ENCODE results near the gene PDZRN4. TPM values are rescaled to one million over a fixed set of nuclear protein-coding genes. Genes with fewer than 3 reads are reported as not detected.
A peak's percentile ranks its signal among the peaks of the same experiment; 100 is the strongest.

PDZRN4 gene
- total RNA-seq, 1 experiment from 2014 or later = not detected

GRCh38 chr12:41473441-41473840 lies 285.3 kb downstream of the PDZRN4 start:
- no peak for DNase-seq (ENCODE audit: low spot score)
- in situ Hi-C loops (cut with HindIII; ENCODE audit: low sequenced_read_pairs) = no loop called here

GRCh38 chr12:41474001-41474400 lies 285.9 kb downstream of the PDZRN4 start:
- DNase-seq (ENCODE audit: low spot score) = no peak
- in situ Hi-C loops (cut with HindIII; ENCODE audit: low sequenced_read_pairs) = no loop called here

DNA sequence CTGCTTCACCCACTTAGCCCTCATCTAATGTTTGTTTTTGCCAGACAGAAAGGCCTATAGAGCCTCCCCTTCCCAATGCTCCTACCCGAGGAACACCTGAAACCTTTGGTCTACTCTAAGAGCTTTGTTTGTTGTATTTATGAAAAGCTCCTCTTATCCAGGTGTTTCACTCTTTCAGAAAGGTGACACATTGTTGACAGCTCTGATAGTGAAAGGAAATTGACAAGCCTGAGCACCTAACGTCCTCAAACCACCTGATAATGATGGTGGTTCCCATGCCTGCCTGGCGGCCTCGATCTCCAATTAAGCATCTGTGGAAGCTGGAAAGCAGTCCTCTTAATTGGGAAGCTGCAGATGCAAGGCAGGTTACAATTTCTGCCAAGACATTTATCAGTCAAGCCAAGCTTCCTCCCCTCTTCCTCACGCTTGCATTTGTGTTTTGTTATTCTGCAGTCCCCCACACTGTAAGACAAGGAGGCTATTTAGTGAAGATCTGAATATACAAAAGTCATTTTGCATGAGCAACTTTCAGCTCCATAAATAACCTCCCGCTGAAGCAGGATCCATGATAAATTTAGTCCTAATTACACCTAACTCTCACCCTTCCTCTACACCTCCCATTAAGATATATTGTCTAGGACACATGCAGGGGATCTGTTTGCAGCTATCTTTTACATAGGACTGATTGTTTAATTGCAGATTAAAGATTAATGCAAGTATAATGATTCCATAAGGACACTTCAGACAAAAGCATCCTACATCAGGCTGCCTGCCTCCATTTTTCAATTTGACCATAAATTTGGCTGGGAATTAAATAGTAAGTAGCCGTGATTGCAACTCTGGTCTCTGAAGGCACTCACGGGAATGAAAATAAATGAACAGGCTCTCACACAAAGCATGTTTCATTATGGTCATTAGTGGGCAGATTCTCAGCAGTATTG lies 288.6 kb downstream of the PDZRN4 start:
- in situ Hi-C loops (cut with HindIII; ENCODE audit: low sequenced_read_pairs) = no loop called here
- DNase-seq (ENCODE audit: low spot score) = no peak

DNA sequence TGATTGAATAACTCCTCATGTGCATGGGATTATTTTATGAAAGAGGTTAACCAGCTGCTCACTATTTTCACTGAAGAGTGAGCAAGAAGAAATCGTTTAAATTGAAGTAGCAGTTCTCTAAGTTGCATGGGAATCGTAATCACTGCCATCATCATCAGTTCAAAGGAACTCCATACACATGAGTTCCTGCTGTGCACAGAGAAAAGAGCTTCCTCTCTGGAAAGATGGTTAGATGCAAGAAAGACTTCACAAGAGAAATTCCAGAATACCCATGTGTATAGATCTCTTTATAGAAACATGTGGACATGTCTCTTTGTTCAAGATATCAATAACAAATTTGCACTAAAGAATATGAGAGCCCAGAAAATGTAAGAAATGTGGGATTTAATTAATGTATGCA lies 291.3 kb downstream of the PDZRN4 start:
- in situ Hi-C loops (cut with HindIII; ENCODE audit: low sequenced_read_pairs) = no loop called here
- DNase-seq (ENCODE audit: low spot score) = no peak

- in situ Hi-C loops (cut with HindIII; ENCODE audit: low sequenced_read_pairs) = no loop called here
Observed at GRCh38 chr12:41485203-41485602, 297.1 kb downstream of the PDZRN4 start.

GRCh38 chr12:41486718-41487117 lies 298.6 kb downstream of the PDZRN4 start:
- no peak for DNase-seq (ENCODE audit: low spot score)
- in situ Hi-C loops (cut with HindIII; ENCODE audit: low sequenced_read_pairs) = no loop called here

More at GRCh38 chr12:41485203-41485602, 297.1 kb downstream of the PDZRN4 start:
- no peak for DNase-seq (ENCODE audit: low spot score)

- DNase-seq (ENCODE audit: low spot score) = no peak
- in situ Hi-C loops (cut with HindIII; ENCODE audit: low sequenced_read_pairs) = no loop called here
Observed at GRCh38 chr12:41496009-41496408, 307.9 kb downstream of the PDZRN4 start.

GRCh38 chr12:41497409-41497808 lies 309.3 kb downstream of the PDZRN4 start:
- in situ Hi-C loops (cut with HindIII; ENCODE audit: low sequenced_read_pairs) = no loop called here

GRCh38 chr12:41504976-41505375 lies 316.9 kb downstream of the PDZRN4 start:
- in situ Hi-C loops (cut with HindIII; ENCODE audit: low sequenced_read_pairs) = no loop called here
- no peak for DNase-seq (ENCODE audit: low spot score)

More at GRCh38 chr12:41497409-41497808, 309.3 kb downstream of the PDZRN4 start:
- DNase-seq (ENCODE audit: low spot score) = no peak

GRCh38 chr12:41507286-41507685 lies 319.2 kb downstream of the PDZRN4 start:
- no peak for DNase-seq (ENCODE audit: low spot score)
- in situ Hi-C loops (cut with HindIII; ENCODE audit: low sequenced_read_pairs) = no loop called here

DNA sequence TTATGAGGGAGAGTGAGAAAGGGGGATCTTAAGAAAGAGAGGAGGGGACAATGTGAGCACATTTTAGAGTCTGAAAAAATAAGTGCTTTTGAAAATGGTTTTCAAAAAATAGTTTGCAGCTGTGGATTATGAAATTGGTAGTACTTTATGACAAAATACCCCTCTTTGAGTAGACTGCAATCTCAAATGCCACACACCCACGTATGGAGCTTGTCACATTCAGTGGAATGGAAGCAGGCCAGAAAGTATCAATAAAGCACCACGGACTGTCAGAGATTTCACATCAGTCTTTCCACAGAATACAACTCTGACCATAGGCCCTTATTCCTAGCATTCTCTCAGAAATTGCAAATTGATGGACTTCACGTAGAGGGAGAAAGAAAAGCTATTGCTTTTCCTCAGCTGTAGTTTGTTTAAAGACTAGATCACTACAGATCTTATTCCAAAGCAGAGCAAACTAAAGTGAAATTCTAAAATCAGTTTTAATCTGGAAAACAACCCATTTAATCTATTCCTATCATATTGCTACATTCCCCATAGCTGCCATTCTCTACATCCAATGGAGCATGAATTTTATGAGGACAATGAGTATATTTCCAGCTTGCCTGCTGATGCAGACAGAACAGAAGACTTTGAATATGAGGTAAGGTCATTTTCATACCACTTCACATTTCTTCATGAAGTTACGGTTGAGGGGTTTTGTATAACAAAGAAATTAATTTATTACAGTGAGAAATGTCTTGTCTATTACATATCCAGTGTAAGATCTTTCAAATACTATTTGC lies 321.3 kb downstream of the PDZRN4 start:
- in situ Hi-C loops (cut with HindIII; ENCODE audit: low sequenced_read_pairs) = no loop called here
- DNase-seq (ENCODE audit: low spot score) = no peak

DNA sequence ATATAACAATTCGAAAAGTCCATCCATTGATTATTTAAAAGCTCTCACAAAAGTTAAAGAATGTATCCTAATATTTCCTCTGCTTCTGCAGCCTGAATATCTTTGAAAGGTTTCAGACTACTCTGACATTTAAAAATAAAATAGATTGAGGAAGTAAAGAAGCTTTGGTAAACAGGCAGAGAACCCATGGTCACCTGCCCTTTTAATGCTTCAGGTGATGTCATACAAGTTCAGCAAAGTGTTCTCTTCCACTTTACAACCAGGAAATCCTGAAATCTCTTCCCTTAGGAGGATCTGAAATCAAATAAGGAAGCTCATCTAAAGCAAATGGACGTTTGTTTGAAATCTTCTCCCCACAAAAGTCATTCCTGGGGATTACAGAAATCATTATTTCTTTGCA lies 322.4 kb downstream of the PDZRN4 start:
- in situ Hi-C loops (cut with HindIII; ENCODE audit: low sequenced_read_pairs) = no loop called here
- no peak for DNase-seq (ENCODE audit: low spot score)

GRCh38 chr12:41511247-41511646 lies 323.1 kb downstream of the PDZRN4 start:
- DNase-seq (ENCODE audit: low spot score) = no peak
- in situ Hi-C loops (cut with HindIII; ENCODE audit: low sequenced_read_pairs) = no loop called here

DNA sequence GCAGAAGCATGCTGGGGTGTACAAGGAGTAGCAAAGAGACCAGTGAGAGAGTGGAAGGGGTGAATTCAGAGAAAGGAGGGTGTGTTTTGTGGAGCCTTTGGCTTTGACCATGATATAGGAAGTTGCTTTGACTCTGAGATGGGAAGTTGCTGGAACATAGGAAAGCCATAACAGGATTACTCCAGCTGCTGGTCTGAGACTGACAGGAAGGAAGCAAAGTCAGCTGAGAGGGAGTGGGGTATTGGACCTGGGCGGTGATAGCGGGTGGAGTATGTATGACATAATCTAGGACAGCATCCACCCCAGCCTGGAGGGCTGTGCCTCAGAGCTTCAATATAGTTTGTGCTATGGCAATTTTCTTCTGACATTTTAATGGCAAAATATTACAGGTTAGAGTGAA lies 324.4 kb downstream of the PDZRN4 start:
- DNase-seq (ENCODE audit: low spot score) = no peak
- in situ Hi-C loops (cut with HindIII; ENCODE audit: low sequenced_read_pairs) = no loop called here

- in situ Hi-C loops (cut with HindIII; ENCODE audit: low sequenced_read_pairs) = no loop called here
Observed at GRCh38 chr12:41514021-41514777, 326.1 kb downstream of the PDZRN4 start.

DNA sequence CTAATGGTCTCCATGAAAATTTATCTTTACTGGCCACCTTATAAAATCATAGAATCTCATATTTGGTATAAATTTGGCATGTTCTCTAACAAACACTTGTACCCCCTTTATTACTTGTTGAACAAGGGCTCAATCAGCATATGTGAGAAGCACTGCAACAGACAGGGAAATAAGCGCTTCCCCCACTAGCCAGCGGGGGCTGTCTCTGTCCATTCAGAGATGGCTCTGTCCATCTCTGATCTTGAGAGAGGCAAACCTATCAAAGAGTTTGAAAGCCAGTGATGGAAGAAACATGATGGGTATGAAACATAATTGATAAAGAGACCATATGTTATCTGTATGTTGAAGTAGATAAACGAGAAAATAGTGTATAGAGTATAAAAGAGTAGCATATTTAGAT lies 326.8 kb downstream of the PDZRN4 start:
- DNase-seq (ENCODE audit: low spot score) = peak; percentile 7
- in situ Hi-C loops (cut with HindIII; ENCODE audit: low sequenced_read_pairs) = no loop called here

More at GRCh38 chr12:41514021-41514777, 326.1 kb downstream of the PDZRN4 start:
- no peak for DNase-seq (ENCODE audit: low spot score)

DNA sequence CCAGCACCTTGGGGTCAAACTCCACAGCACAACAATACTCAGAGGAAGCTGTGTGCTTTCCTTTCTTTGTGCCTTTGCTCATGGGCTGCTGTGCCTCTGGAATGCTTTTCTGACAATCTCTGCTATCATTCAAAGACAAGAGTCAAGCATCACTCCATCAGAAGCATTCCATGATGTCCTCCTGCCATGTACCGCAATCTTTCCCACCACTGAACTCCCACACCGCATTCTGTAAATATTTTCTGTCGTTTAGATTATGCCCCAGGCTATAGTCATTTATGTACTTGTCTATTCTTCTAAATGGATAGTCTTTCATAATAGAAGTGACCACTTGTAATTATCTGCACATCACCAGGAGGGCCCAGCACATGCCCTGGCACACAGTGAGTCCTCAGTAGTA lies 327.8 kb downstream of the PDZRN4 start:
- in situ Hi-C loops (cut with HindIII; ENCODE audit: low sequenced_read_pairs) = no loop called here
- DNase-seq (ENCODE audit: low spot score) = no peak

DNA sequence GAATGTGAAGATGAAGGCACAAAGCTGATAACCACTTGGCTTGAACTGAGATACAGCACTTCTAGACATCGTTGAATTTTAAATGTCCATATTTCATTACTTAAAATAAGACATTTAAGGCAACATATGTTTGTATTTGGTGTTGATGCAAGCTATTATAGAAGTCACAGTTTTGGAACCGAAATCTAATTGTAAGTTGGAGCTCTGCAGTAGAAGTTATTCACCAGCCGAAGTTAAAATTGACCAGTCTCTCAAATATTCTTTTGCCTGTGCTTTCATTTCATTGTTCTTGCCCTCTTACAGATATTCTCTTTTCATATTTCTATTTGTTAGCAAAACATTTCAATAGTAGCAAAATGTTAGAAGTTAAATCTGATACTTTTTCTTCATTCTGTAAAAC lies 332.7 kb downstream of the PDZRN4 start:
- DNase-seq (ENCODE audit: low spot score) = no peak
- in situ Hi-C loops (cut with HindIII; ENCODE audit: low sequenced_read_pairs) = no loop called here

DNA sequence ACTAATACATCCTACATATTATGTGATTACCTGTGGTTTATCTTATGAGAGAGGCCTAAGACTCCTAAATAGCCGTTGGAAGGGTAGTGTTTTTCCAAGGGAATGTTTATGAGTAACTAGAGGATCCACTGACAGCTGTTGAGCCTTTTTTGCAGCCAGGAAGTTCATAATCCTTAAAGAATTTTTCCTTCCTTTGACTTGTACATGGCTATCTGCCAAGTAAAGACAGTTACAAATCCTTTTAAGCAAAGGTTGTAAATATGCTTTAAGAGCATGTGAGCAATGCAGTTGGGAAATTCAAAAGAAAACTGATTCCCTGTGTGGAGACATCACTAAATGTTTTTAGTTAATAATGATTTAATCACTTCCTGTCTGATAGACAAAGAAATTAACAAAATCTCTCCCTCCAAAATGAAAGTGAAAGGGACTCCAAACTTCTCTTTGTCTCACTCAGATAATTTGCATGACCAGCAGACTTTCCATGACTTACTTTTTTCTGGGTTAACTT lies 333.8 kb downstream of the PDZRN4 start:
- DNase-seq (ENCODE audit: low spot score) = no peak
- in situ Hi-C loops (cut with HindIII; ENCODE audit: low sequenced_read_pairs) = no loop called here
